GM08714 (cell line): ENCODE results near the gene PRR22.
"Not testable (repeated sequence)": the region's sequence is repeated elsewhere in the genome, so short reads cannot be mapped to it uniquely, and the experiment has no call there.

ENCODE experiments used
- H3K4me3 ChIP-seq: fragments of 200-500 bp; sonication (Bioruptor generic); 2 replicates; pipeline ENCODE4 v1.5.1; 2014; ENCODE audit warnings: mild to moderate bottlenecking, low read length, inconsistent platforms
- ZNF274 ChIP-seq: IDR thresholded peaks from 2 replicates; pipeline ENCODE4 v1.6.1; 2012; ENCODE audit warnings: mild to moderate bottlenecking, low read depth, low read length

PRR22 gene

DNA sequence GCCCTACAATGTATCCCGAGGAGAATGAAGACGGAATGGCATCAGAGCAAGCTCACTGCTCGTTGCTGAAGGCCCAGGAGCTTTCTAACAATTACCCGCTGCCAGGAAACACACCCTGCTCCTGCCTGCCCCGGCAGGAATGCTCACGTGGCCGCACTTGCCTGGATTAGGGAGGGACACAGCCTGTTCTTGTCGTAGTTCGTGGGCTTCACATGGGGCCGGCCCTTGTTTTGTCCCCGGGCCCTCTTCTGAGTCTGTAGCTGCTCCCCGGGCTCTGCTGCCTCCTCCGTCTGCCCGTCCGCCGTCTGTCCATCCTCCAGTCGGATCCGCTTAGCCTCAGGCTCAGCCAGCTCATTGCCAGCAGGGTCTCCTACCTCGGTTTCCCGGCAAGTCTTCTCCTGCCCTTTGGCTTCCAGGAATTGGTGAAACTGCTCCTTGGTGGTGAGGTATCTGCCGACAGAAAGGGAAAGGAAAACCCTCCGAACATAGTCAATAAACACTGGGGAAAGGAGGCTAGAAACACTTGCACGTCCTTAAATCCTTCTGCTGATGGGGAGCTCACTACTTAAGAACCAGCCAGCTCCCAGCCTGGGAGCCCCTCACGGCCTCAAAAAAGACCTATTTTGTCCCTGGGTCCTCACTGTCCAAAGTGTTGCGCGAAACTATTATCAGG lies 5.5 kb upstream of the PRR22 start:
- H3K4me3 ChIP-seq, result peak overlapping the region; percentile 74
- TF ChIP-seq ZNF274, result no peak

DNA sequence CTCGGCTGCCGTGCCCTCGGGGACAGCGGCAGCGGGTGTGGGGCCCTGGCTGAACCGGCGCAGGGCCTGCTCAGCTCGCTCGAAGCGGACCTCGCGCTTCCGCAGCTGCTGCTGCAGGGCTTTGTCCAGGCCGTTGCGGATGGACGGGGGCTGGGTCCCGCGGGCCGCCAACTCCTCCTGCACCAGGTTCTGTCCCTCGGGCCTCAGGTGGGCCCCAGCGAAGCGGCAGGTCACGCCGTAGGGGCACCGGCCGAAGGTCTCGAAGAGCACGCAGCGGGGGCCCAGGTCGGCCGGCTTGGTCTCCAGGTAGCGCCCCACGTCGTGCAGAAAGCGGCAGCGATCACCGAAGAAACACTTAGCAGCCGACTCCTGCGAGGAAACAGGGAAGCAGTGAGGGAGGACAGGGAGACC lies 4.8 kb upstream of the PRR22 start:
- TF ChIP-seq ZNF274, result no peak
- no peak overlapping the region for H3K4me3 ChIP-seq

DNA sequence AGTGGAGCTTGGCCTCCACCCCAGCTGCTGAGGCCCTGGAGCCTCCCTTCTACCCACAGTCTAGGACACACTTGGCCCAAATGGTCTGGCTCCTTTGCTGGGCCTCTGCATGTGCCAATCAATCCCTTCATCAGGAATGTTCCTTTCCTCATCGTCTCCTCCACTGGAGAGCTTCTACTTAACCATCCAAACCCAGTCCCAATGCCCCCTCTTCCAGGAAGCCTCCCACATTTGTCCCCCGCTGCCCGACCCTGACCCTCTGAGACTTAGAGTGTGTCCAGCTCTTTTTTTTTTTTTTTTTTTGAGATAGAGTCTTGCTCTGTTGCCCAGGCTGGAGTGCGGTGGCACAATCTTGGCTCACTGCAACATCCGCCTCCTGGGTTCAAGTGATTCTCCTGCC lies 3.9 kb upstream of the PRR22 start:
- no peak for TF ChIP-seq ZNF274
- no peak overlapping the region for H3K4me3 ChIP-seq

DNA sequence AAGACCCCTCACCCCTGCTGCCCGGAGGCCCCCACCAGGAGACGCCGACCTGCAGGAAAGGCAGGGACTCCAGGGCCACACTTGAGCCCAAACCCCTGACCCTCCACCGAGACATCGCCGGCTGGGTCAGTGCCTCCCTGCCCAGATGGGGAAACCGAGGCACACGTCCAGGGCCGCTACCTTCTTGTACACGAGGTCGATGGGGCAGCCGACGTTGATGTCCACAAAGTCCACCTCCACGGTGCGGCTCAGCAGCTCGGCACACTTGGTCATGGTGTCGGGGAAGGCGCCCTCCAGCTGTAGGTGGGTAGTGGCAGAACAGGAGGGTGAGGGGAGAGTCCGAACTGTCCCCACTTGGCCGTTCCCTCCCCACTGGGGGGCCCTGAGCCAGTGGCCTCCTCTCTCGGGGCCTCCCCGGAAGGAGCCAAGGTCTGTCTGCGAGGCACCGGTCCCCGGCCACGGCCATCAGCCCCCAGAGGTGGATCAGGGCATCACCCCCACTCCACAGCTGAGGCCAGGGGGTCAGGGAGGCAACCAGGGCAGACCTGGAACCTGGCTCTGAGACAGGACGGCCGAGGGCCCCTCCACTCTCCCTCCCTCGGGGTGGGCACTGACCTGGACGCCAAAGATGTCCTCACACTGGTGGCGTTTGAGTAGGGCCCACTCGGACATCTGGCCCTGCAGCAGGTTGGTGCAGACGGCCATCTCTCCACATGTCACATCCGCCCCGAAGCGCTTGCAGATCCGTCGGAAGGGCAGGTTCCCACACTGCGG lies 3.0 kb upstream of the PRR22 start:
- H3K4me3 ChIP-seq, result no peak overlapping the region
- TF ChIP-seq ZNF274, result no peak

DNA sequence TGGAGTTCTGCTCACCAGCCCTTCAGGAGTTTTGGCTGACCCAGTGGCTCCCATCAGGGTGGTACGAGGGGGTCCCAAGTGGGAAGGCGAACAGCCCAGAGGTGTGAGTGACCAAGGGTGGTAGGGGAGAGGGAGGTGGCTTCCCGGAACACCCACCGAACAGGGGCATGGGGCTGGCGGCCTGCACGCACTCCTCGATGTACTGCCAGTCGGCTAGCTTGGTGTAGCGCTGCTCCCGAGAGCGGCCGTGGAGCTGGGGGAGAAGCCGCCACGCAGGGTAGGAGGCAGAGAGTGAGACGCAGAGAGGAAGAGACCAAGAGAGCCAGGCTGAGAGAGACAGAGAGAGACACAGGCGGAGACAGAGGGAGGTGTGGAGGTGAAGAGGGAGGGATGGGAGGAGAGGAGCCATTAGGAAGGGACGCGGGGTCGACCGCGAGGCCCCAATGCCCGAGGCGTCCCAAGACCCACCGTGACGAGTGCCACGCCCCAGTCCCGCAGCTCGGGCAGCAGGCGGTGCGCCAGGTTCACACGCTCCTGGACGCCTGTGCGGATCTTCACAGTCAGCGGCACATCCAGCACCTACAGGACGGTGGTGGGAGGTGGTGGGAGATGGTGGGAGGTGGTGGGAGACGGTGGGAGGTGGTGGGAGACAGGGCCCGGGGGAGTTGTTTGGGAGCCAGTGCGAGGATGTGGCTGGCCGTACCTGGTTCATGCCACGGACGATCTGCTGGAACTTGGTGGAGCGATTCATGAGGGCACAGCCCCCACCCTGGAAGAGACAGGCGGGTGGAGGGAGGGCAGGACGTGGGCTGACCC lies 2.3 kb upstream of the PRR22 start:
- H3K4me3 ChIP-seq, result no peak overlapping the region

DNA sequence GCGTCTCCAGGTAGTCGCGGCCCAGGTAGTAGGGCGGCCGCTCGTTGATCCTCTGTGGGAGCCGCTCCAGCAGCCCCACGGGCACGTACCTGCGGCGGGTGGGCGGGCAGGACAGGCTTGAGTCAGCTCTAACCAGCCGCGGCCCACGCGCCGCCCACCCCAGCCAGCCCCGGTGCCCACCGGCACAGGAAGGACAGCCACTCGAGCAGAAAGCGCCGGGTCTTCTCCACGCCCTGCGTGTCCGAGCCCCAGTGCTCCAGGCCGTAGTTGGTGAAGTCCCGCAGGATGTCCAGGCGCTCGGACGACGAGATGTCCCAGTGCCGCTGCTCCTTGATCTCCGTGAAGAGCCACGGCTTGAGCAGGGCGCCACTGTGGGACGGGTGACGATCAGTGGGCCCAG lies 877 bp upstream of the PRR22 start:
- TF ChIP-seq ZNF274, result no peak
- no peak overlapping the region for H3K4me3 ChIP-seq

More for the DNA sequence above, 2.3 kb upstream of the PRR22 start:
- no peak for TF ChIP-seq ZNF274

DNA sequence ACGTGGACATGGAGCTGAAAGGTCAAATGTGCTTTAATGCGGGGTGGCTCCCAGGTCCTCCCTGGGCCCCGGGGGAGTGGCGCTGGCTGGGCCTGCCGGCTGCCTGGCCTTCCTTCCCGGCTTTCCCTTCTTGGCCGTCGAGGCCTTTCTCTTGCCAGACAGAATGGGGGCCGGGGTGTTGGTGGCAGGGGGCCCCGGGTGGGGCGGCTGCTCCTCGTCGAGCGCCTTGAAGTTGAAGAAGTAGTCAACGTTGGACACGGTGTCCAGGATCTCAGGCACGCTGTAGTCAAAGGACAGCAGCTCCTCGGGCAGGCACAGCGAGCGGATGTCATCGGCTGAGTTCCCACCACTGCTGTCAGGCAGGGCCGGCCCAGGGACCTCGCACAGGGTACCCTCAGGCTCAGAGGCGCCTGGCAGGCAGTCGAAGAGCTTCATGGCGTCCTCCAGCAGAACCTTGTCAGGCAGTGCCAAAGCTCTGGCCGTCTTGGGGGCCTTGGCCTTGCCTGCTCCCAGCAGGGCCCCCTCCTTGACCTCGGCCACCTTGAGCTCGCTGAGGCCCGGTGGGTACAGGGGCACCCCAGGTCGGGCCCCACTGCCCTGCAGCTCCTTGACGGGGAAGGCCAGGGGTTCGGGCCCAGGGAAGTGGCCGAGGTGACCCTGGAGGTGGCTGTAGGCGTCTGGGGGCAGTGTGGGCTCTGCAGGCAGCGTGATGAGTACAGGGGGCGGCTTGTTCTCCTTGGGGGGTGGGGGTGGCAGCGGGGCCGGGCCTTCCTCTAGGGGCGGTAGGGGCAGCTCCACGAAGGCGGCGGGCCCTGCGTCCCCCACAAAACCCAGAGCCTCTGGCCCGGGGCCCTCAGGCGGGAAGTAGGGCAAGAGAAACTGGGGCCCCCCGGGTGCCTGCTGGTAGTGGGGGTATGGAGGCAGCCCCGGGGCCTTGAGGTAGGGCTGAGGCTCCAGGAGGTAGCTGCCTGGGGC lies 1.3 kb downstream of the PRR22 start:
- H3K4me3 ChIP-seq, result no peak overlapping the region
- no peak for TF ChIP-seq ZNF274

DNA sequence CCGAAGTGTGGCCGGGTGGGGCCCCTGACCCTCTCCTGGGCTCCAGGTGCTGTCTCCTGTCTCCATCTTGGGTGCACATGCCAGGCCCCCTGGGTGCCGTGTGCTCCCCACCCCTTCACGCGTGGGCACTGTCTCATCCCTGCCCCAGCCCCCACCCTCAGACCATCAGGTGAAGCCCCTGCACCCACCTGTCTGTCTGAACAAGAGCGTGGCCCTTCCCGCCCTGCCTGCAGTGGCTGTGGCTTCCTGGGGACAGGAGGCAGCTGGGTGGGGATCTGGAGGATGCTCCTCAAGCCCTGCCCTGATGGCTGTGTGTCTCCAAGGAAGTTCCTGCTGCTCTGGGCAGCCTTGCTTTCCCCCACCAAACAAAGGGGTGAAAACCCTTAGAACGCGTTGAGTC lies 2.2 kb downstream of the PRR22 start:
- no peak for TF ChIP-seq ZNF274
- H3K4me3 ChIP-seq, result no peak overlapping the region

DNA sequence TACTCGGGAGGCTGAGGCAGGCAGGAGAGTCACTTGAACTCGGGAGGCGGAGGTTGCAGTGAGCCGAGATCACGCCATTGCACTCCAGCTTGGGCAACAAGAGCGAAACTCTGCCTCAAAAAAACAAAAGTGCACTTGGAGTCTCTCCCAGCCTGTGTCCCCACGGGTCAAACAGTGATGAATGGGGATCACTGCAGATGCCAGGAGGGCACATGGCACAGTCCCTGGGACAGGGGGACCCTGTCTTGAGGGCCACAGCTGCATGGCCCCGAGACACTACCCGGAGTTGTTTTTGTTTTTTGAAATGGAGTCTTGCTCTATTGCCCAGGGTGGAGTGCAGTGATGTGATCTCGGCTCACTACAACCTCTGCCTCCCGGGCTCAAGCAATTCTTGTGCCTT lies 3.6 kb downstream of the PRR22 start:
- not testable (repeated sequence) for H3K4me3 ChIP-seq

DNA sequence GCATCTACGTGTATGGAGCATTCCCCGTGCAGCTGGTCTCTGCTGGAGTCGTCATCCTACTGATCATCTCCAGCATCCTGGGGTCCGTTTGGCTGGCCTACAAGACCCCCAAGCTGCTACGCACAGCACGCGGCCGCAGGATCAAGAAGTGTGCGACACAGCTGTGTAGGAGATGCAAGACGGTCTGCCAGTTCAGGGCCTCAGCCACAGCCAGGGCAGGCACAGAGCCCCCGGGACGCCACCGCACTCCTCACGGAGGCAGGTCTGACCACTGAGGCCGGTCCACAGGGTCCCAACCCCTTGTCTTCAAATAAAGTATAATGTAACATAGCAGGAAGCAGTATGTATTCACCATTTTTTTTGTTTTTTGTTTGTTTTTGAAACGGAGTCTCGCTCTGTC lies 6.1 kb downstream of the PRR22 start:
- no peak overlapping the region for H3K4me3 ChIP-seq
- no peak for TF ChIP-seq ZNF274

DNA sequence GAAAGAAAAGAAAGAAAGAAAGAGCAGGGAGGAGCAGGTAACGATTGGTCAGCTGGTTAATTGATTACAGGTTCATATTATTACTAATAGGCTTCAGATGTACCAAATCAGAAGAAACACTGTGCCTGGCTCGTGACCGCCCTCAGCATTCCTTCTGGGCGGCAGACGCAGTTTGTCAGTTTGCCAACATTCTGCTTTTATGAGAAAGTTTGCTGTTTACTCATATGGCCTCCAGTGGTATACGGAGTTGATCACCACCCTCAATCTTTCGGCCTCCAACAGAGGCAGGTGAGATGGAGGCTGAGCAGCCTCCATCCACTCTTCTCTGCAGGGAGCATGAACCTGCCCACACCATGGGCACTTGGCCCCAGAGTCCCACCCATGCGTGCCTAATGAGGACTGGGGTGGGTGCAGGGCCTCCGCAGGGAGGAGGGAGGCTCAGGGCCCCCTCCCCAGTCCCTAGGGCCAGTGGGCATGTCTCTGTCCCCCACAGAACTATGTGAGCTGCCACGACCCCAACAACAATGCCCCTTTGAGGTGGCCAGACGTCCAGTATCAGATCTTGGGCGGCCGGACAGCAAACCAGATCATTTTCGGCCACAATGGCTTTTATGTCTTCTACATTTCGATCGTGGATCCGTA lies 8.8 kb downstream of the PRR22 start:
- no peak overlapping the region for H3K4me3 ChIP-seq

DNA sequence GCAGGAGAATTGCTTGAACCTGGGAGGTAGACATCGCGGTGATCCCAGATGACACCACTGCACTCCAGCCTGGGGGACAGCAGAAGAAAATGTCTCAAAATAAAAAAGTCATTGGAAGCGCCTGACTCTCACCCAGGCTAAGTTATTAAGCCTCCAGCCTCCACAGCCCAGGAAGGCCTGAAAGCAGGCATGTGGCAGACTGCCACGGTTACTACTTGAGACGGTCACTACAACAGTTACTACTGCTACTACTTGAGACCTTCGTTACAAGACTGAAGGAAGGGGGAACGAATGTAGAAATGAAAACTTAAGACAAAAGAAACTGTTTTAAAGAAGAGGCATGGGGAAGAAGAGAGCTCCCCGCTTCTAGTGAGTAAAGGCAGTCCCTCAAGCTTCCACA lies 9.6 kb downstream of the PRR22 start:
- no peak for TF ChIP-seq ZNF274
- no peak overlapping the region for H3K4me3 ChIP-seq

More for the DNA sequence above, 8.8 kb downstream of the PRR22 start:
- no peak for TF ChIP-seq ZNF274

DNA sequence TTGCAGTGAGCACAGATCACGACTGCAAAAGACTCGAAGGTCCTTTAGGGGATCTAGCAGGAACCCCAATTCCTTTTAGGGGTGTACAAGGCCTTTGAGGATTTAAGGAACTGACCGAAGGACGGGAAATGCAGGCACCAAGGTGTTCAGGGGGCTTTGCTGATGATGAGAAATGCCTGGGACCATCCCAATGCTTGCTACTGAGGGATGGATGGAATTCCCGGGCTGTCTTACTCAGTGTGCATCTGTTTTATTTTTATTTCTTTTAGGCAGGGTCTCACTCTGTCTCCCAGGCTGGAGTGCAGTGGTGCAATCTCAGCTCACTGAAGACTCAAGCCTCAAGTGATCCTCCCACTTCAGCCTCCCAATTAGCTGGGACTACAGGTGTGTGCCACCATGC lies 11.3 kb downstream of the PRR22 start:
- H3K4me3 ChIP-seq, result no peak overlapping the region
- no peak for TF ChIP-seq ZNF274

DNA sequence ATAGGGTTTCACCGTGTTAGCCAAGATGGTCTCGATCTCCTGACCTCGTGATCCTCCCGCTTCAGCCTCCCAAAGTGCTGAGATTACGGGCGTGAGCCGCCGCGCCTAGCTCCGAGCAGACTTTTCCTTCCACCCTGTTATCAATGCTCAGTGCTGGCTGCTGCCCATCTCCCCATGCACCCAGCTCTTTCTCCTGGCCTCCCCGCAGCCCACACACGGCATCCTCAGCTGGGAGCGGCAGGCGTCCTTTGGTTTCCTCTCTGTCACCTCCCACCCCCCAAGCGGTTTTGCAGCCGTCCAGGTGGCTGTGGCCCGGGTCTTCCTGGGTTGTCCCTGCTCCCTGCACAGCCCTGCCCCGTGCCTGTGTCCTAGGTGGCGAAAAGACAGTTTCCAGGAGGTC lies 12.1 kb downstream of the PRR22 start:
- H3K4me3 ChIP-seq, result no peak overlapping the region
- no peak for TF ChIP-seq ZNF274
